Medulla oblongata (tissue), 1 donor: ENCODE data around the gene NHLRC2.

Source experiments
- DNase-seq: peaks from one replicate; pipeline ENCODE4 v3.0.0-alpha.2; 2015; ENCODE audit errors: extremely low spot score

The NHLRC2 gene

GRCh38 chr10:113908236-113908635 lies 53.8 kb downstream of the NHLRC2 start:
- no peak for DNase-seq

GRCh38 chr10:113911113-113911512 lies 56.7 kb downstream of the NHLRC2 start:
- DNase-seq, result no peak

- no peak for DNase-seq
Observed at GRCh38 chr10:113911839-113912238, 57.4 kb downstream of the NHLRC2 start.

- no peak for DNase-seq
Observed at GRCh38 chr10:113912582-113912981, 58.1 kb downstream of the NHLRC2 start.

- no peak for DNase-seq
Observed at GRCh38 chr10:113914956-113915355, 60.5 kb downstream of the NHLRC2 start.

- DNase-seq, result no peak
Observed at GRCh38 chr10:113915540-113915939, 61.1 kb downstream of the NHLRC2 start.

- no peak for DNase-seq
Observed at GRCh38 chr10:113916053-113916452, 61.6 kb downstream of the NHLRC2 start.

- DNase-seq, result no peak
Observed at GRCh38 chr10:113917636-113918035, 63.2 kb downstream of the NHLRC2 start.

- DNase-seq, result no peak
Observed at GRCh38 chr10:113920114-113920513, 65.7 kb downstream of the NHLRC2 start.

GRCh38 chr10:113920875-113921274 lies 66.4 kb downstream of the NHLRC2 start:
- no peak for DNase-seq

GRCh38 chr10:113921561-113922370 lies 67.3 kb downstream of the NHLRC2 start:
- DNase-seq, result no peak

GRCh38 chr10:113922787-113923570 lies 68.5 kb downstream of the NHLRC2 start:
- DNase-seq, result no peak

- no peak for DNase-seq
Observed at GRCh38 chr10:113924186-113924585, 69.7 kb downstream of the NHLRC2 start.

GRCh38 chr10:113924664-113925063 lies 70.2 kb downstream of the NHLRC2 start:
- DNase-seq, result no peak

- DNase-seq, result no peak
Observed at GRCh38 chr10:113927440-113927839, 73.0 kb downstream of the NHLRC2 start.

GRCh38 chr10:113928830-113929229 lies 74.4 kb downstream of the NHLRC2 start:
- no peak for DNase-seq

- DNase-seq, result no peak
Observed at GRCh38 chr10:113929522-113929921, 75.1 kb downstream of the NHLRC2 start.

GRCh38 chr10:113930482-113931057 lies 76.1 kb downstream of the NHLRC2 start:
- DNase-seq, result no peak

- DNase-seq, result no peak
Observed at GRCh38 chr10:113932854-113933253, 78.4 kb downstream of the NHLRC2 start.

GRCh38 chr10:113933894-113934532 lies 79.6 kb downstream of the NHLRC2 start:
- DNase-seq, result no peak

GRCh38 chr10:113937258-113937657 lies 82.8 kb downstream of the NHLRC2 start:
- no peak for DNase-seq

GRCh38 chr10:113937756-113938155 lies 83.3 kb downstream of the NHLRC2 start:
- no peak for DNase-seq
